DOHH2 (cell line): ENCODE results near the gene SNRNP35.

Experiments
- H3F3A ChIP-seq: fragments of 200-600 bp; sonication (generic), shearing (Covaris generic); 2 replicates; pipeline ENCODE4 v1.6.0; 2016; ENCODE audit warnings: antibody characterized with exemption, mild to moderate bottlenecking; ENCODE audit not compliant: control insufficient read depth, insufficient read depth
- H3K27ac ChIP-seq: fragments of 200-600 bp; sonication (generic); 2 replicates; pipeline ENCODE4 v1.5.1; 2014; ENCODE audit warnings: low read depth, mild to moderate bottlenecking, low read length, moderate library complexity
- H3K27me3 ChIP-seq: fragments of 200-600 bp; sonication (generic); 2 replicates; pipeline ENCODE4 v1.6.1; 2014; ENCODE audit warnings: mild to moderate bottlenecking, low read length, mixed read lengths; ENCODE audit not compliant: control insufficient read depth
- H3K36me3 ChIP-seq: fragments of 200-600 bp; sonication (generic); 2 replicates; pipeline ENCODE4 v1.6.1; 2014; ENCODE audit warnings: mild to moderate bottlenecking, low read length, moderate library complexity, mixed read lengths; ENCODE audit not compliant: control insufficient read depth
- H3K4me1 ChIP-seq: fragments of 200-600 bp; sonication (generic); 2 replicates; pipeline ENCODE4 v1.6.1; 2014; ENCODE audit warnings: mild to moderate bottlenecking, low read length, mixed read lengths; ENCODE audit not compliant: control insufficient read depth
- H3K4me2 ChIP-seq: fragments of 200-600 bp; sonication (generic); 2 replicates; pipeline ENCODE4 v1.6.0; 2014; ENCODE audit warnings: mild to moderate bottlenecking, low read length, moderate library complexity
- H3K4me3 ChIP-seq: fragments of 200-600 bp; sonication (generic); 2 replicates; pipeline ENCODE4 v1.5.1; 2014; ENCODE audit warnings: mild to moderate bottlenecking, low read length, mixed read lengths
- H3K79me2 ChIP-seq: fragments of 200-600 bp; sonication (generic); 2 replicates; pipeline ENCODE4 v1.6.1; 2014; ENCODE audit warnings: mild to moderate bottlenecking, low read length, mixed read lengths; ENCODE audit not compliant: control insufficient read depth
- H3K9me2 ChIP-seq: fragments of 200-600 bp; sonication (generic); replicated peaks from 2 replicates; pipeline ENCODE4 v1.6.1; 2014; ENCODE audit warnings: mild to moderate bottlenecking, low read length, mixed read lengths; ENCODE audit not compliant: control insufficient read depth
- H3K9me3 ChIP-seq: fragments of 200-600 bp; sonication (generic); 2 replicates; pipeline ENCODE4 v1.6.1; 2014; ENCODE audit warnings: antibody characterized with exemption, low read length, mixed read lengths; ENCODE audit not compliant: control insufficient read depth, insufficient read depth
- H4K20me1 ChIP-seq: fragments of 200-600 bp; sonication (generic); 2 replicates; pipeline ENCODE4 v1.6.0; 2014; ENCODE audit warnings: low read depth, mild to moderate bottlenecking, antibody characterized with exemption, low read length, moderate library complexity; ENCODE audit not compliant: control insufficient read depth, insufficient read depth
- CTCF ChIP-seq: fragments of 200-600 bp; sonication (generic); IDR thresholded peaks from one replicate; pipeline ENCODE4 v1.5.1; 2014; ENCODE audit warnings: antibody characterized with exemption, mild to moderate bottlenecking, low read depth, low read length; ENCODE audit not compliant: poor library complexity, severe bottlenecking
- EZH2phosphoT487 ChIP-seq: fragments of 200-600 bp; sonication (generic); IDR thresholded peaks from 2 replicates; pipeline ENCODE4 v1.6.1; 2017; ENCODE audit warnings: borderline replicate concordance, mild to moderate bottlenecking, antibody characterized with exemption, low read length, moderate library complexity, mixed read lengths

The SNRNP35 gene

GRCh38 chr12:123494124-123494851, 36.3 kb downstream of the SNRNP35 start:
- no peak overlapping the region for H3K27ac ChIP-seq
- no peaks in the 10 kb centered on the region for H3K79me2 ChIP-seq
- no peaks in the 10 kb centered on the region for H3F3A ChIP-seq
- H3K9me2 ChIP-seq = no peaks in the 10 kb centered on the region
- H3K9me3 ChIP-seq = no peaks in the 10 kb centered on the region
- no peak overlapping the region for H3K4me2 ChIP-seq
- H3K4me3 ChIP-seq = no peak overlapping the region
- no peaks in the 10 kb centered on the region for H3K36me3 ChIP-seq
- H4K20me1 ChIP-seq = no peaks in the 10 kb centered on the region
- no peaks in the 10 kb centered on the region for H3K4me1 ChIP-seq
- no peak for TF ChIP-seq EZH2phosphoT487
- TF ChIP-seq CTCF = no peak
- peaks cover 5% of the 10 kb centered on the region; the same call in 1 of the 2 replicates for H3K27me3 ChIP-seq

- H3K9me3 ChIP-seq = no peaks in the 10 kb centered on the region
Observed at GRCh38 chr12:123497065-123497464, 39.1 kb downstream of the SNRNP35 start.

GRCh38 chr12:123498126-123498825, 40.3 kb downstream of the SNRNP35 start:
- Histone ChIP-seq H3K4me3 (no peak overlapping the region), H3K36me3 (no peaks in the 10 kb centered on the region), H3K9me3 (no peaks in the 10 kb centered on the region), H3F3A (no peaks in the 10 kb centered on the region), H3K27me3 (peaks cover 5% of the 10 kb centered on the region; the same call in 1 of the 2 replicates), H3K79me2 (no peaks in the 10 kb centered on the region), H4K20me1 (no peaks in the 10 kb centered on the region), H3K27ac (no peak overlapping the region), H3K9me2 (no peaks in the 10 kb centered on the region), H3K4me2 (no peak overlapping the region), H3K4me1 (no peaks in the 10 kb centered on the region)
- TF ChIP-seq CTCF = no peak
- TF ChIP-seq EZH2phosphoT487 = no peak

More at GRCh38 chr12:123497065-123497464, 39.1 kb downstream of the SNRNP35 start:
- no peaks in the 10 kb centered on the region for H3K36me3 ChIP-seq
- H3K4me3 ChIP-seq = no peak overlapping the region
- TF ChIP-seq EZH2phosphoT487 (no peak), CTCF (no peak)
- H3F3A ChIP-seq = no peaks in the 10 kb centered on the region
- no peaks in the 10 kb centered on the region for H3K79me2 ChIP-seq
- no peaks in the 10 kb centered on the region for H4K20me1 ChIP-seq
- H3K27ac ChIP-seq = no peak overlapping the region
- H3K4me1 ChIP-seq = no peaks in the 10 kb centered on the region
- H3K4me2 ChIP-seq = no peak overlapping the region
- peaks cover 5% of the 10 kb centered on the region; the same call in 1 of the 2 replicates for H3K27me3 ChIP-seq
- H3K9me2 ChIP-seq = no peaks in the 10 kb centered on the region
